Muscle of leg (tissue), 11 donors: ENCODE results near the gene MUS81. TPM values are rescaled to one million over a fixed set of nuclear protein-coding genes. Genes with fewer than 3 reads are reported as not detected.
"Not testable (repeated sequence)": the region's sequence is repeated elsewhere in the genome, so short reads cannot be mapped to it uniquely, and the experiment has no call there.

Experiments
- DNase-seq: peaks from one replicate; pipeline ENCODE4 v3.0.0; 2013
- H3K27ac ChIP-seq: one replicate; pipeline ENCODE4 v1.5.1; 2013; ENCODE audit warnings: mild to moderate bottlenecking, low read length, control low read depth
- H3K27me3 ChIP-seq: one replicate; pipeline ENCODE4 v1.6.1; 2013; ENCODE audit warnings: low read length; ENCODE audit not compliant: control insufficient read depth, insufficient read depth
- H3K36me3 ChIP-seq: one replicate; pipeline ENCODE4 v1.6.1; 2013; ENCODE audit warnings: low read length; ENCODE audit not compliant: control insufficient read depth, insufficient read depth
- H3K4me1 ChIP-seq: one replicate; pipeline ENCODE4 v1.6.1; 2013; ENCODE audit warnings: low read length; ENCODE audit not compliant: control insufficient read depth, insufficient read depth
- H3K4me3 ChIP-seq: one replicate; pipeline ENCODE4 v1.5.1; 2013; ENCODE audit warnings: low read length, control low read depth
- H3K9me3 ChIP-seq: replicated peaks from 2 replicates; pipeline ENCODE4 v1.6.1; 2013; ENCODE audit warnings: low read depth, low read length; ENCODE audit not compliant: control insufficient read depth
- WGBS: methylation state at CpG from one replicate; pipeline ENCODE4 v1.1.5; 2013; ENCODE audit warnings: missing lambda C conversion rate; ENCODE audit not compliant: insufficient coverage; 5-methylcytosine and 5-hydroxymethylcytosine counted together
- polyA plus RNA-seq, 8 donors: library from polyadenylated mRNA; unstranded; fragments of 120-200 nt; gene quantifications; one replicate each; pipeline versions ENCODE4 v1.2.1 to v1.2.3, GENCODE V29; 2013; ENCODE audit warnings: inconsistent platforms in 1 of 8, low replicate concordance in 1 of 8; ENCODE audit not compliant: insufficient read length in 8 of 8, insufficient read depth in 1 of 8
- total RNA-seq: library from RNA; stranded (reverse); fragments of 120-200 nt; gene quantifications from one replicate; pipeline ENCODE4 v1.2.4, GENCODE V29; 2013

Gene MUS81
- total and polyA plus RNA-seq, 9 donors: 34.4 to 49.5 (median 46.4) TPM

DNA sequence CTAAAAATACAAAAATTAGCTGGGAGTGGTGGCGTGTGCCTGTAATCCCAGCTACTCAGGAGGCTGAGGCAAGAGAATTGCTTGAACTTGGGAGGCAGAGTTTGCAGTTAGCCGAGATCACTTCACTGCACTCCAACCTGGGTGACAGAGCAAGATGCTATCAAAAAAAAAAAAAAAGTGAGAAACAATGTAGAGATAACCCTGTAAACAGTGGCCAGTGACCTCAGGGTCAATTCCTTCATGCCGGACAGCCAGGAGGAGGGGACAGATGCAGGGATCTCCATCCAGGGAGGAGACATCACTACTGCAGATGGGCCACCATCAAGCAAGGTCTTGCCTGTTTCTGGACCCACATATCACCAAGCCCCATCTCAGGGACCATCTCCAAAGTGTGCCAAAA lies 12.5 kb upstream of the MUS81 start:
- H3K27me3 ChIP-seq: no peaks in the 10 kb centered on the region
- H3K9me3 ChIP-seq: peaks cover 4% of the 10 kb centered on the region
- no peaks in the 10 kb centered on the region for H3K4me1 ChIP-seq
- no peak overlapping the region for H3K27ac ChIP-seq
- no peak for DNase-seq
- 66% methylated on average over 2 of the region's 3 CpGs for WGBS
- H3K36me3 ChIP-seq: peaks cover 16% of the 10 kb centered on the region
- no peak overlapping the region for H3K4me3 ChIP-seq

DNA sequence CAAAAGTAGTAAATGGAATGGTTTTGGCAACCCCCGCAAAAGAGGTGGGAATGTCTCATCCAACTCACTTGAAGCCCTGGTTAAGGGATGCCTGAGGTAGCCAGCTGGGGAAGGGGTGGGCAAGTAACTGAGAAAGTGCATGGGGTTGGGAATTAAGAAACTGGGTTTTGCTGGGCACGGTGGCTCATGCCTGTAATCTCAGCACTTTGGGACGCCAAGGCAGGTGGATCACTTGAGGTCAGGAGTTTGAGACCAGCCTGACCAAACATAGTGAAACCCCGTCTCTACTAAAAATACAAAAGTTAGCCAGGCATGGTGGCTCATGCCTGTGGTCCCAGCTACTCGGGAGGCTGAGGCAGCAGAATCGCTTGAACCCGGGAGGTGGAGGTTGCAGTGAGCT lies 11.5 kb upstream of the MUS81 start:
- WGBS: 32% methylated on average over 3 of the region's 7 CpGs
- DNase-seq: not testable (repeated sequence)

DNA sequence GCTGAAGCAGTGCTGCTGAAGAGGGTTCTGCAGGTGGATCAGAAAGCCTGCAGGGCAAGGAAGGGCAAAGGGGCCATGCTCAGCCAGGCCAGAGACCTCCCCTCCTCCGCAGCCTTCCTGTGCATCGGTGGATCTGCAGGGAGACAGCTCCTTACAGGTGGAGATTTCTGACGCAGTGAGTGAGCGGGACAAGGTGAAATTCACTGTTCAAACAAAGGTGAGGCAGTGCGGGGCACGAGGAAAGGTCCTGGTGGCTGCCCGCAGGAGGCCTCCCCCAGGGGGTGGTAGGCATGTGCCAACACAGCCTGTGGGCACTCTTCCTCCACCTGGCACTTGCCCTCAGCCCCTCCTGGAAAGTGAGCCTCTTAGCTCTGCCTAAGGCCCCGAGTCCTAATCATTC lies 10.9 kb upstream of the MUS81 start:
- no peaks in the 10 kb centered on the region for H3K4me1 ChIP-seq
- peaks cover 4% of the 10 kb centered on the region for H3K9me3 ChIP-seq
- WGBS: 77% methylated on average over 7 of the region's 8 CpGs
- no peak overlapping the region for H3K27ac ChIP-seq
- no peak overlapping the region for H3K4me3 ChIP-seq
- H3K36me3 ChIP-seq: peaks cover 32% of the 10 kb centered on the region
- DNase-seq: no peak
- no peaks in the 10 kb centered on the region for H3K27me3 ChIP-seq

More for the DNA sequence above, 11.5 kb upstream of the MUS81 start:
- not testable (repeated sequence) for H3K27ac ChIP-seq, H3K4me3 ChIP-seq, H3K9me3 ChIP-seq, H3K27me3 ChIP-seq, H3K4me1 ChIP-seq
- H3K36me3 ChIP-seq: peaks cover 26% of the 10 kb centered on the region

DNA sequence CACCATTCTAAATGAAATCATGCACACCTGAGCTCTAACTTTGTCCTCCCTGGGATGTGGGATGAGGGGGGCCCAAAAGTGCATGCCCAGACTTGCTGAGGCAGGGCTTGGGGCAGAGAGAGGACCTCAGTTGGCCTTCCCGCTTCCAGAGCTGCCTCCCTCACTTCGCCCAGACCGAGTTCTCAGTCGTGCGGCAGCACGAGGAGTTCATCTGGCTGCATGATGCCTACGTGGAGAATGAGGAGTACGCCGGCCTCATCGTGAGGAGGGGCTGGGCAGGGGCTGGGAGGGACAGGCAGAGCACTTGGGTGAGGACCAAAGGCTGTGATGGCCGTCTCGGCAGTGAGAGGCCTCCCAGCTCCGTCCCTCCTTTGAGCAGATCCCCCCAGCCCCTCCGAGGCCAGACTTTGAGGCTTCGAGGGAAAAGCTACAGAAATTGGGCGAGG lies 10.4 kb upstream of the MUS81 start:
- Histone ChIP-seq H3K9me3 (peaks cover 4% of the 10 kb centered on the region), H3K27ac (no peak overlapping the region), H3K27me3 (no peaks in the 10 kb centered on the region), H3K4me1 (no peaks in the 10 kb centered on the region), H3K4me3 (no peak overlapping the region), H3K36me3 (peaks cover 37% of the 10 kb centered on the region)
- WGBS: 47% methylated on average over 13 of the region's 16 CpGs
- peak; percentile 6 for DNase-seq

DNA sequence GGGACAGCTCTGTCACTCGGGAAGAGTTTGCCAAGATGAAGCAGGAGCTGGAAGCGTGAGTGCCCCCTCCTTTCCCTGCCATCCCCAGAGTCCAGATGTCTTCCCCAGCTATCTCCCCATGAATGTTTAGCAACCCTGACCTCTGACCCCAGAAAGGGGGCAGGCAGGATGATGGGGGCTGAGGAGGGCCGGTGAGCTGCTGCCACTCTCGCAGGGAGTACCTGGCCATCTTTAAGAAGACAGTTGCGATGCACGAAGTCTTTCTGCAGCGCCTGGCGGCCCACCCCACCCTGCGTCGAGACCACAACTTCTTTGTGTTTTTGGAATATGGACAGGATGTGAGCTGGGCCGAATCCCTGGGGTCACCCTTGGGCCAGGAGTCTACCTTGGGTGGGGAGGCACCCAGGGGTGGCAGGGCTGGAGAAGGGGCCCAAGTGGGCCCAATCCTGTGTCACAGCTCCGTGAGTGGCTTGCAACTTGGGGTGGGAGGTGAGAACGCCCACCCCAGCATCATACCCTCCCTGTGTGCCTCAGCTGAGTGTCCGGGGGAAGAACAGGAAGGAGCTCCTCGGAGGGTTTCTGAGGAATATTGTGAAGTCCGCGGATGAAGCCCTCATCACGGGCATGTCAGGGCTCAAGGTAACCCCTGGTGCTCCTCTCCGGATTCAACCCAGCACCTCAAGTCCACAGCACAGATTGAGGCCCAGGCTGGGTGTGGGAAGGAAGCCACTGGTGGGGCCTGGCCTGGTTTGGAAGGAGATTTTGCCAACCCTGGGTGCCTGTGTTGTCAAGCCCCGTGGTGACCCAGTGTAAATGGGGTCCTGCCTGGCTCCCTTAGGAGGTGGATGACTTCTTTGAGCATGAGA lies 9.8 kb upstream of the MUS81 start:
- H3K4me1 ChIP-seq: no peaks in the 10 kb centered on the region
- peaks cover 4% of the 10 kb centered on the region for H3K9me3 ChIP-seq
- peaks cover 43% of the 10 kb centered on the region for H3K36me3 ChIP-seq
- H3K4me3 ChIP-seq: no peak overlapping the region
- H3K27ac ChIP-seq: no peak overlapping the region
- DNase-seq: peak; percentile 9
- WGBS: 65% methylated on average over 14 of the region's 20 CpGs
- no peaks in the 10 kb centered on the region for H3K27me3 ChIP-seq

DNA sequence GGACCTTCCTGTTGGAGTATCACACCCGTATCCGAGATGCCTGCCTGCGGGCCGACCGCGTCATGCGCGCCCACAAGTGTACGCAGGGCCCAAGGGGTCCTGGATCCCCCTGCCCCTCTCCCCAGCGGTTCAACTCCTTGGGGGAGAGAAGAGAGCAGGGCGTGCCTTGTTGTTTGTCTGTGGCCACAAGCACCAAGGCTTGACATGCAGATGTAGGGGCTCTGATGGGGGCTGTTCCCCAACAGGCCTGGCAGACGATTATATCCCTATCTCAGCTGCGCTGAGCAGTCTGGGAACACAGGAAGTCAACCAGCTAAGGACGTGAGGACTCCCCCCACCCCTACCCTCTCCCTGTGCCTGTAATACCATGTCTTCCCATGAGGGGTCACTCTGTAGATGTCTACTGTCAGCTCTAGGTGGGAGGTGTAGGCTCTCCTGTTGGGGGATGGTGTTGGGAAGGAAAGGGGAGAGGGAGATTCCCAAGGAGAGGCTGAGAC lies 9.1 kb upstream of the MUS81 start:
- peaks cover 4% of the 10 kb centered on the region for H3K9me3 ChIP-seq
- WGBS: 100% methylated on average over 1 of the region's 14 CpGs
- H3K27me3 ChIP-seq: no peaks in the 10 kb centered on the region
- no peak overlapping the region for H3K27ac ChIP-seq
- H3K4me1 ChIP-seq: peaks cover 3% of the 10 kb centered on the region
- H3K4me3 ChIP-seq: no peak overlapping the region
- peaks cover 50% of the 10 kb centered on the region for H3K36me3 ChIP-seq
- peak; percentile 7 for DNase-seq

DNA sequence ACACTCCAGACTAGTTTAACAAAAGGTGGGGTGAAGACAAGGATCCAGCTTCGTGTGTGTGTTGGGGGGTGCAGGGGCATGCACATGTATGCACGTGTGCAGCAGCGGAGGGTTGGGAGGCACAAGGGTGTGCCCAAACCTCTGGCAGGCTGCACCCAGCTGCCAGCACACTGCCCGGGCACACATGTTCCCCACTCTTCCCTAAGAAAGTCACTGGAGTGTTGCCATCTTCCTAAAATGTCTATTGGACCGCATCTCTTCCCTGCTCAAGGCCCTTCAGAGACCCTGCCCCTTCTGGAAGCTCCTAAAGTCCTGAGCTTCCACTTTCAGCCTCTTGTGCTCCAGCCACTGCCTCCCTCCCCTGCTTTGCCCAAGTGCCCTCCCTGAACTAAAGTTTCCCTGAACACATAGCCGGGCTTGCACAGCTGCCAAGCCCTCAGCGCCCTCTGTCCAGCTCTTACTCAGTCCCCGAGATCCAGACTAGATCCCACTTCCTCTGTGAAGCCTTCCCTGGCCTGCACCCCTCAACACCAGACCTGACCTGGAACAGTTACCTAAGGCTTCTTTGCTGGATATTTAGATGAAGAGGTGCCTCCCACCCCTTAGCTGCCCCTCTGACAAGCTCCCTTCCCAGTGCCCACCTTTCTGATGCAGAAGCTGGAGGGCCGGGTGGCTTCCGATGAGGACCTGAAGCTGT lies 8.3 kb upstream of the MUS81 start:
- peaks cover 10% of the 10 kb centered on the region for H3K4me1 ChIP-seq
- 97% methylated on average over 5 of the region's 10 CpGs for WGBS

DNA sequence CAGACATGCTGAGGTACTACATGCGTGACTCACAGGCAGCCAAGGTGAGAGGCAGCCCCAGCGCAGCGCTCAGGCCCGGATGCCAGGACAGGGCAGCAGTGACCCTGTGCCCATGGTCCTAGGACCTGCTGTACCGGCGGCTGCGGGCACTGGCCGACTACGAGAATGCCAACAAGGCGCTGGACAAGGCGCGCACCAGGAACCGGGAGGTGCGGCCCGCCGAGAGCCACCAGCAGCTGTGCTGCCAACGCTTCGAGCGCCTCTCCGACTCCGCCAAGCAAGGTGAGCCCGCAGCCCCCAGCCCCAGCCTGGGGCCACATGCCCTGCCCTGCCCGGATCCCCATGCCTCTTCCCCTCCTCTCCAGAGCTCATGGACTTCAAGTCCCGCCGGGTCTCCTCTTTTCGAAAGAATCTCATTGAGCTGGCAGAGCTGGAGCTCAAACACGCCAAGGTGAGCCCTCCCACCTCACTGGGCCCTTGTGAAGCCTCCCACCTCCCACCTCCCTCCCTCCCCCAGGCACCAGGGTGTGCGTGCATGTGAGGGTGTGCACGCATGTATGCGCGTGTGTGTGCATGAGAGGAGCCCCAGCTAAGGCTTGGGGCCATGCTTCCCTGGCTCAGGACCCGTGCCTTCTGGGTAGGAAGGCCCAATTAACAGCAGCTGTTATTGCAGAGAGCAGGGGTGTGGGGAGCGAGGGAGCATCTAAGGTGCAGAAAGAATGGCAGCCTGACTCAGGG lies 7.6 kb upstream of the MUS81 start:
- Histone ChIP-seq H3K27me3 (no peaks in the 10 kb centered on the region), H3K4me3 (no peak overlapping the region), H3K9me3 (peaks cover 4% of the 10 kb centered on the region), H3K36me3 (peaks cover 58% of the 10 kb centered on the region), H3K4me1 (peaks cover 10% of the 10 kb centered on the region), H3K27ac (no peak overlapping the region)
- peak; percentile 11 for DNase-seq
- 92% methylated on average over 29 of the region's 33 CpGs for WGBS

More for the DNA sequence above, 8.3 kb upstream of the MUS81 start:
- DNase-seq: peak; percentile 8
- no peaks in the 10 kb centered on the region for H3K27me3 ChIP-seq
- H3K36me3 ChIP-seq: peaks cover 58% of the 10 kb centered on the region
- H3K4me3 ChIP-seq: no peak overlapping the region
- H3K27ac ChIP-seq: no peak overlapping the region
- peaks cover 4% of the 10 kb centered on the region for H3K9me3 ChIP-seq

DNA sequence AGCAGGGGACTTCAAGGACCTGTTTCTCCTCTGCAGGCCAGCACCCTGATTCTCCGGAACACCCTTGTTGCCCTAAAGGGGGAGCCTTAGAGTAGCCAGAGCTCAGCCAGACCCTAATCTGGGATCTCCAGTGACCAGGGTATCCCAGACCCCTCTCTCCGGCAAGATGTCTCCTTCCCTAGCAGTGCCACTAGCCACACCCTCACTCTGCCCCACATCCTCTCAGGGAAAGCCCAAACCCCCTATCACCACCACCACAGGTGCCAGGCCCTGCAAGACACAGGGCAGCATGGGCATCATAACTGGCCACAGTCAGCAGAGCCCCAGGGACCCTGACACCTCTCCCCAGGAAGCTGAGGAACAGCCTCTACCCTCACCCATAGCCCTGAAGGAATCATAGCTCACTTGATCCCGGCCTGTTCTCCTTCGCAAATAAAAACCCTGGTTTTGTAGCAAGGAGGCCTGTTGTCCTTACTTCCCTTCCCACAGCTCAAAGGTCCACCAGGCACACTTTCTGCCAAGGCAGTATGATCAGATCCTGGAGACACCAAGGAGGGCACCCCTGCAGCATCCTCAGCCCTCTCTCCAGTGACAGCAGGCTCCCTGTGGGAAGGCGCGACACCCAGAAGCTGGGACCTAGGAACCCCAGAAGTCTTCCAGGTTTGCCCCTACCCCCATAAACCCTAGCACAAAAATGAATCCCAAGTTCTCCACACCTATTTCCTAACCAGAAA lies 6.8 kb upstream of the MUS81 start:
- no peak for DNase-seq
- H3K4me1 ChIP-seq: peaks cover 10% of the 10 kb centered on the region
- H3K9me3 ChIP-seq: peaks cover 4% of the 10 kb centered on the region
- 90% methylated on average over 5 of the region's 6 CpGs for WGBS
- peaks cover 58% of the 10 kb centered on the region for H3K36me3 ChIP-seq
- no peak overlapping the region for H3K4me3 ChIP-seq
- no peak overlapping the region for H3K27ac ChIP-seq
- no peaks in the 10 kb centered on the region for H3K27me3 ChIP-seq
